GM12875 (cell line): ENCODE measurements around the gene CANT1.
A peak's percentile ranks its signal among the peaks of the same experiment; 100 is the strongest.

Experiments
- H3K4me3 ChIP-seq: one replicate; pipeline ENCODE4 v1.5.1; 2011; ENCODE audit warnings: low read depth, low read length, control low read depth
- CTCF ChIP-seq: IDR thresholded peaks from 2 replicates; pipeline ENCODE4 v1.5.1; 2011; ENCODE audit warnings: low read depth, mild to moderate bottlenecking, control low read depth, inconsistent platforms, low read length, moderate library complexity, borderline replicate concordance; ENCODE audit not compliant: insufficient read depth

The CANT1 gene

GRCh38 chr17:79046916-79047280 is 37.3 kb upstream of the CANT1 start:
- no peak overlapping the region for H3K4me3 ChIP-seq
- no peak for TF ChIP-seq CTCF

- no peak overlapping the region for H3K4me3 ChIP-seq
- TF ChIP-seq CTCF, result no peak
These were observed 36.8 kb upstream of the CANT1 start for GRCh38 chr17:79046197-79046915.

GRCh38 chr17:79045842-79046196 is 36.3 kb upstream of the CANT1 start:
- H3K4me3 ChIP-seq, result no peak overlapping the region
- TF ChIP-seq CTCF, result peak; percentile 98

GRCh38 chr17:79045001-79045729 is 35.6 kb upstream of the CANT1 start:
- no peak for TF ChIP-seq CTCF
- no peak overlapping the region for H3K4me3 ChIP-seq

- no peak for TF ChIP-seq CTCF
These were observed 34.9 kb upstream of the CANT1 start for GRCh38 chr17:79044462-79044861.

GRCh38 chr17:79043931-79044320 is 34.4 kb upstream of the CANT1 start:
- no peak overlapping the region for H3K4me3 ChIP-seq
- no peak for TF ChIP-seq CTCF

More at GRCh38 chr17:79044462-79044861, 34.9 kb upstream of the CANT1 start:
- H3K4me3 ChIP-seq, result no peak overlapping the region
